GM23338 (cell line): ENCODE measurements around the gene ITLN1.

ENCODE experiments used
- CTCF ChIP-seq, 2 experiments: fragments of 200-600 bp in 1 of 2; sonication (generic) in 1 of 2; conservative IDR thresholded peaks; 2 replicates each; pipeline versions ENCODE4 v1.5.1 to v1.6.1; 2016 to 2017; ENCODE audit warnings: antibody characterized with exemption in 2 of 2, low read depth in 2 of 2, mild to moderate bottlenecking in 2 of 2, moderate library complexity in 1 of 2
- EZH2 ChIP-seq: fragments of 200-600 bp; sonication (generic); IDR thresholded peaks from one replicate; pipeline ENCODE4 v1.8.0; 2017; ENCODE audit warnings: antibody characterized with exemption, mild to moderate bottlenecking, low read depth; ENCODE audit not compliant: unreplicated experiment
- EZH2phosphoT487 ChIP-seq: fragments of 200-600 bp; sonication (generic); IDR thresholded peaks from one replicate; pipeline ENCODE4 v1.8.1; 2018; ENCODE audit warnings: antibody characterized with exemption; ENCODE audit not compliant: unreplicated experiment
- POLR2AphosphoS5 ChIP-seq: IDR thresholded peaks from 2 replicates; pipeline ENCODE4 v1.6.1; 2016; ENCODE audit warnings: antibody characterized with exemption, low read depth
- REST ChIP-seq: IDR thresholded peaks from one replicate; pipeline ENCODE4 v1.6.1; 2018; ENCODE audit warnings: antibody characterized with exemption; ENCODE audit not compliant: unreplicated experiment

GRCh38 chr1:160841079-160841478, 43.9 kb downstream of the ITLN1 start:
- TF ChIP-seq CTCF (conservative IDR thresholded peaks at IDR 0.05; ENCODE audit: low read depth in 2 of 2) (no peak), EZH2phosphoT487 (no peak), EZH2 (no peak), POLR2AphosphoS5 (no peak), REST (no peak)
